ENCODE data around the gene TSKU.
"Not testable (repeated sequence)": the region's sequence is repeated elsewhere in the genome, so short reads cannot be mapped to it uniquely, and the experiment has no call there.

TSKU gene

GRCh38 chr11:76803811-76804600 is 20.9 kb downstream of the TSKU start:
- DNase-seq, result peak; percentile 82

GRCh38 chr11:76805206-76805913 is 22.2 kb downstream of the TSKU start:
- peak; percentile 76 for DNase-seq

- DNase-seq, result peak; percentile 58
Observed at GRCh38 chr11:76806131-76806530, 23.0 kb downstream of the TSKU start.

- no peak for DNase-seq
Observed at GRCh38 chr11:76806608-76807205, 23.6 kb downstream of the TSKU start.

- DNase-seq, result peak; percentile 88
Observed at GRCh38 chr11:76807206-76807875, 24.2 kb downstream of the TSKU start.

GRCh38 chr11:76808171-76808570 is 25.0 kb downstream of the TSKU start:
- DNase-seq, result no peak

- DNase-seq, result no peak
Observed at GRCh38 chr11:76808996-76809395, 25.8 kb downstream of the TSKU start.

GRCh38 chr11:76810151-76810853 is 27.1 kb downstream of the TSKU start:
- no peak for DNase-seq

GRCh38 chr11:76811259-76811658 is 28.1 kb downstream of the TSKU start:
- DNase-seq, result no peak

- DNase-seq, result no peak
Observed at GRCh38 chr11:76814414-76814813, 31.3 kb downstream of the TSKU start.

- not testable (repeated sequence) for DNase-seq
Observed at GRCh38 chr11:76815678-76816077, 32.5 kb downstream of the TSKU start.

- DNase-seq, result no peak
Observed at GRCh38 chr11:76820184-76820566, 37.0 kb downstream of the TSKU start.

GRCh38 chr11:76821396-76821795 is 38.2 kb downstream of the TSKU start:
- not testable (repeated sequence) for DNase-seq

- DNase-seq, result no peak
Observed at GRCh38 chr11:76822406-76822805, 39.2 kb downstream of the TSKU start.

GRCh38 chr11:76823481-76824028 is 40.4 kb downstream of the TSKU start:
- no peak for DNase-seq

GRCh38 chr11:76824083-76824939 is 41.2 kb downstream of the TSKU start:
- DNase-seq, result no peak

- no peak for DNase-seq
Observed at GRCh38 chr11:76824980-76825725, 42.0 kb downstream of the TSKU start.

- DNase-seq, result no peak
Observed at GRCh38 chr11:76825726-76826396, 42.7 kb downstream of the TSKU start.

- not testable (repeated sequence) for DNase-seq
Observed at GRCh38 chr11:76826508-76826907, 43.4 kb downstream of the TSKU start.

GRCh38 chr11:76827005-76827404 is 43.8 kb downstream of the TSKU start:
- DNase-seq, result not testable (repeated sequence)

Data from activated effector memory CD4-positive, alpha-beta T cell treated with anti-CD3 and anti-CD28 coated beads, Interleukin-2, amount 50 U/mL, for 16 hours (primary cell).